Measurements from ENCODE around the gene SCN2B.

The SCN2B gene

GRCh38 chr11:118175993-118176777 lies at the start of gene SCN2B:
Gene SCN2B, minus strand, starts transcription at chr11:118176639. Its CDS starts 208 bp downstream, at chr11:118176431.
- no peak for TF ChIP-seq CTCF (IDR thresholded peaks at IDR 0.05; ENCODE audit: borderline replicate concordance, extremely low read depth, low read length, poor library complexity, severe bottlenecking)
- H3K36me3 ChIP-seq (ENCODE audit: insufficient read depth, low read length): no peaks in the 10 kb centered on the region
- H3K27me3 ChIP-seq (ENCODE audit: insufficient read depth, low read length, poor library complexity): peaks cover 10% of the 10 kb centered on the region
- no peak for DNase-seq
- peak; percentile 29; the same call in 1 of the 3 replicates for ATAC-seq (ENCODE audit: insufficient read depth, low read depth)
- H3K4me2 ChIP-seq (ENCODE audit: insufficient read depth, low read length): no peak within 1 kb of the TSS
- H4K20me1 ChIP-seq (ENCODE audit: insufficient read depth, low read length): no peaks in the 10 kb centered on the region; the same call in 1 of the 2 replicates
- no peak within 1 kb of the TSS for H3K4me3 ChIP-seq (ENCODE audit: low read depth in 1 of 2, low read length in 2 of 2)
- H2AFZ ChIP-seq (ENCODE audit: low read depth, low read length): no peak within 1 kb of the TSS
- H3K79me2 ChIP-seq (ENCODE audit: insufficient read depth, low read length): no peaks in the 10 kb centered on the region
- no peak within 1 kb of the TSS for H3K9ac ChIP-seq (ENCODE audit: low read depth, low read length)
- no peak within 1 kb of the TSS; the same call in 1 of the 2 replicates for H3K27ac ChIP-seq (ENCODE audit: low read length)
- H3K9me3 ChIP-seq (ENCODE audit: insufficient read depth, low read length, severe bottlenecking): no peaks in the 10 kb centered on the region
- peaks cover 15% of the 10 kb centered on the region for H3K4me1 ChIP-seq (ENCODE audit: insufficient read depth, low read length)

GRCh38 chr11:118224511-118225188 lies 48.2 kb upstream of the SCN2B start, which contains the start of gene JAML:
Gene JAML, minus strand, starts transcription at chr11:118225011. Its CDS starts 10,145 bp downstream, at chr11:118214866.
- Histone ChIP-seq H3K4me2 (ENCODE audit: insufficient read depth, low read length) (peak within 1 kb of the TSS; percentile 55), H3K79me2 (ENCODE audit: insufficient read depth, low read length) (no peaks in the 10 kb centered on the region), H2AFZ (ENCODE audit: low read depth, low read length) (peak within 1 kb of the TSS; percentile 44), H3K9ac (ENCODE audit: low read depth, low read length) (peak within 1 kb of the TSS; percentile 39), H4K20me1 (ENCODE audit: insufficient read depth, low read length) (no peaks in the 10 kb centered on the region), H3K27ac (ENCODE audit: low read length) (peak within 1 kb of the TSS; percentile 74), H3K27me3 (ENCODE audit: insufficient read depth, low read length, poor library complexity) (no peaks in the 10 kb centered on the region), H3K4me1 (ENCODE audit: insufficient read depth, low read length) (peaks cover 26% of the 10 kb centered on the region), H3K4me3 (ENCODE audit: low read depth in 1 of 2, low read length in 2 of 2) (peak within 1 kb of the TSS in 1 of 2 experiments; percentile 28; a peak in 2 of 4 replicates), H3K36me3 (ENCODE audit: insufficient read depth, low read length) (no peaks in the 10 kb centered on the region), H3K9me3 (ENCODE audit: insufficient read depth, low read length, severe bottlenecking) (no peaks in the 10 kb centered on the region)
- TF ChIP-seq CTCF (IDR thresholded peaks at IDR 0.05; ENCODE audit: borderline replicate concordance, extremely low read depth, low read length, poor library complexity, severe bottlenecking) (peak; percentile 23), EZH2 (IDR thresholded peaks at IDR 0.05; ENCODE audit: borderline replicate concordance, low read depth, low read length, severe bottlenecking) (no peak)
- peak; percentile 75 for DNase-seq
- ATAC-seq (ENCODE audit: insufficient read depth, low read depth): peak; percentile 99

- Histone ChIP-seq H3K4me2 (ENCODE audit: insufficient read depth, low read length) (peak overlapping the region; percentile 55), H3K27ac (ENCODE audit: low read length) (peak overlapping the region; percentile 70), H3K9me3 (ENCODE audit: insufficient read depth, low read length, severe bottlenecking) (no peaks in the 10 kb centered on the region), H3K4me3 (ENCODE audit: low read depth in 1 of 2, low read length in 2 of 2) (peak overlapping the region in 1 of 2 experiments; percentile 28; a peak in 2 of 4 replicates), H3K9ac (ENCODE audit: low read depth, low read length) (peak overlapping the region; percentile 29), H2AFZ (ENCODE audit: low read depth, low read length) (peak overlapping the region; percentile 21), H3K36me3 (ENCODE audit: insufficient read depth, low read length) (no peaks in the 10 kb centered on the region), H3K4me1 (ENCODE audit: insufficient read depth, low read length) (peaks cover 26% of the 10 kb centered on the region), H4K20me1 (ENCODE audit: insufficient read depth, low read length) (no peaks in the 10 kb centered on the region), H3K27me3 (ENCODE audit: insufficient read depth, low read length, poor library complexity) (no peaks in the 10 kb centered on the region), H3K79me2 (ENCODE audit: insufficient read depth, low read length) (no peaks in the 10 kb centered on the region)
- ATAC-seq (ENCODE audit: insufficient read depth, low read depth) (no peak), DNase-seq (no peak)
- no peak for TF ChIP-seq EZH2 (IDR thresholded peaks at IDR 0.05; ENCODE audit: borderline replicate concordance, low read depth, low read length, severe bottlenecking)
- no peak for TF ChIP-seq CTCF (IDR thresholded peaks at IDR 0.05; ENCODE audit: borderline replicate concordance, extremely low read depth, low read length, poor library complexity, severe bottlenecking)
Observed at GRCh38 chr11:118223992-118224391, 47.6 kb upstream of the SCN2B start.

Measured in DND-41 (cell line).